ENCODE measurements around the gene WDR5B.
"Not testable (repeated sequence)": the region's sequence is repeated elsewhere in the genome, so short reads cannot be mapped to it uniquely, and the experiment has no call there.

The WDR5B gene

GRCh38 chr3:122365582-122366378 is 50.1 kb downstream of the WDR5B start:
- DNase-seq (ENCODE audit: low spot score): not testable (repeated sequence)

- no peak for DNase-seq (ENCODE audit: low spot score)
Observed at GRCh38 chr3:122365073-122365472, 50.8 kb downstream of the WDR5B start.

GRCh38 chr3:122364490-122364889 is 51.4 kb downstream of the WDR5B start:
- no peak for DNase-seq (ENCODE audit: low spot score)
